HepG2 (cell line): ENCODE data around the gene MBD3. TPM values are rescaled to one million over a fixed set of nuclear protein-coding genes. Genes with fewer than 3 reads are reported as not detected.

Experiments used
- EP300 ChIP-seq, 3 experiments: sonication (generic) in 1 of 3; formaldehyde crosslinking in 1 of 3; IDR thresholded peaks; 2 replicates each; pipeline versions ENCODE4 v1.5.1 to v1.6.1; 2011 to 2020; ENCODE audit warnings: low read depth in 2 of 3, low read length in 2 of 3, borderline replicate concordance in 1 of 3, improper control_type of control experiment in 1 of 3, mild to moderate bottlenecking in 1 of 3, missing genetic modification reagents in 1 of 3, moderate library complexity in 1 of 3
- RFX5 ChIP-seq: IDR thresholded peaks from 2 replicates; pipeline ENCODE4 v1.6.1; 2011; ENCODE audit warnings: low read depth, low read length, improper control_type of control experiment
- TAF1 ChIP-seq: sonication (generic); formaldehyde crosslinking; IDR thresholded peaks from 2 replicates; pipeline ENCODE4 v1.4.0; 2020; ENCODE audit warnings: missing genetic modification reagents
- TMF1 ChIP-seq: sonication (generic); formaldehyde crosslinking; IDR thresholded peaks from 2 replicates; pipeline ENCODE4 v1.8.1; 2022; ENCODE audit warnings: low read depth, missing genetic modification reagents
- ZNF589 ChIP-seq: sonication (generic); formaldehyde crosslinking; conservative IDR thresholded peaks from 2 replicates; pipeline ENCODE4 v1.8.0; 2022; ENCODE audit warnings: mild to moderate bottlenecking, moderate library complexity, missing genetic modification reagents
- ZNF777 ChIP-seq: sonication (generic); formaldehyde crosslinking; IDR thresholded peaks from 2 replicates; pipeline ENCODE4 v1.4.0; 2020; ENCODE audit warnings: missing genetic modification reagents
- ZNF781 ChIP-seq: sonication (generic); formaldehyde crosslinking; IDR thresholded peaks from 2 replicates; pipeline ENCODE4 v1.5.1; 2020; ENCODE audit warnings: borderline replicate concordance, mild to moderate bottlenecking, missing genetic modification reagents; ENCODE audit errors: not compliant biosample characterization
- polyA plus RNA-seq, 8 experiments: library from polyadenylated mRNA; depleted of rRNA in 3 of 8; stranded (reverse) in 7 of 8; unstranded in 1 of 8; fragments of >200 nt; fragmentation: Illumina TruSeq in 4 of 8; extraction: Trizol in 4 of 8; gene quantifications; 2 replicates each; pipeline versions ENCODE4 v1.2.1 to v1.2.3, GENCODE V29; 2011 to 2016; ENCODE audit warnings: low read depth in 4 of 8, missing spikeins in 1 of 8, mixed read lengths in 1 of 8; ENCODE audit not compliant: insufficient read depth in 1 of 8
- total RNA-seq, 5 experiments: library from RNA; depleted of rRNA; stranded (reverse); fragments of >200 nt; fragmentation: Illumina TruSeq; extraction: Trizol; gene quantifications; 2 replicates each; pipeline ENCODE4 v1.2.3, GENCODE V29; 2016; ENCODE audit warnings: low read depth in 1 of 5
- TF ChIP-seq, protein P1 (sequence below): sonication (generic); formaldehyde crosslinking; IDR thresholded peaks from 2 replicates; pipeline ENCODE4 v1.8.1; 2023; ENCODE audit warnings: missing genetic modification reagents, inconsistent platforms, borderline replicate concordance
- TF ChIP-seq, protein P2 (sequence below): sonication (generic); formaldehyde crosslinking; IDR thresholded peaks from 2 replicates; pipeline ENCODE4 v1.8.1; 2023; ENCODE audit warnings: mild to moderate bottlenecking, moderate library complexity, missing genetic modification reagents
- TF ChIP-seq, protein P3 (sequence below): sonication (generic); formaldehyde crosslinking; IDR thresholded peaks from 2 replicates; pipeline ENCODE4 v1.4.0; 2020; ENCODE audit warnings: low read depth, missing genetic modification reagents
- TF ChIP-seq, protein P4 (sequence below), 2 experiments: sonication (generic) in 1 of 2; formaldehyde crosslinking in 1 of 2; IDR thresholded peaks; 2 replicates each; pipeline versions ENCODE4 v1.4.0 to v1.6.1; 2018 to 2020; ENCODE audit warnings: missing genetic modification reagents in 2 of 2, borderline replicate concordance in 1 of 2, low read depth in 1 of 2, mild to moderate bottlenecking in 1 of 2, missing biosample characterization in 1 of 2
- TF ChIP-seq, protein P5 (sequence below): sonication (generic); formaldehyde crosslinking; IDR thresholded peaks from 2 replicates; pipeline ENCODE4 v1.8.1; 2023; ENCODE audit warnings: missing genetic modification reagents, mild to moderate bottlenecking, borderline replicate concordance
- TF ChIP-seq, protein P6 (sequence below): sonication (generic); formaldehyde crosslinking; IDR thresholded peaks from 2 replicates; pipeline ENCODE4 v1.5.1; 2020; ENCODE audit warnings: mild to moderate bottlenecking, missing genetic modification reagents, moderate library complexity

MBD3 gene
- total and polyA plus RNA-seq, 2 of the 13 experiments (the other 11 are each of a cell fraction or from before 2014, with no cell fraction given): 21.2 to 76.9 TPM

DNA sequence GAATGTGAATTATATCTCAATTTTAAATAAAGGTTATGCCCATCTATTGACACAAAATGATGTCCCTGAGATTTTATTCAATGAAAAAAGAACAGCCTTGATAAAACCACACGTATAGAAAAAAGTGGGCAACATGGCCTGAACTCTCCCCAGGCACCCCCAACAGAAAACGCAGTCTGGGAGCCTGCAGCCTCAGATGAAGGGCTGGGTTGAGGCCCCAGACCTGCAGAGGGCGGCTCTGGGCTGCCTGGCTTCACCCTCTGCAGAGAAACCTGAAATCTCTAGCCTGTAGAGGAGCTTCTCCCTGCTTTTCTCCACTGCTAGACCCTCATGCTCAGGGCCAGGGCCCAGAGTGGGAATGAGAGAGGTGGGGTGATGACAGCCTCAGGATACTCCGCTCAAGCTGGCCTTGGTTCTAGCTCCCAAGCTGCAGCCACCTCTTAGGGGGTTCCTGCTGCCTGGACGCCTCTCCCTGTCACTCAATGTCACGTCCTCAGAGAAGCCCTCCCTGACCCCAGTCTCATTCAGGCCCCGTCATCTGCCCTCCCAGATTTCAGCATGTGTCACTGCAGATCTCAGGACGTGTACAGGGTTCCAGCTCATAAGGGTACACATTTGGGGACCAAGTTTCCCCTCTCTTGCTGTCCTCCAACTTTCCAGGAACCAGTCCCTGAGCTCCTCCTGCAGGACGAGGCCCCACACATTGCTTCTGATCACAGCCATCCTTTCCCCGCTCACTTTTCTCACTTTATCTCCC lies 1.8 kb downstream of the MBD3 start (continued):
- TF ChIP-seq, protein P1, sequence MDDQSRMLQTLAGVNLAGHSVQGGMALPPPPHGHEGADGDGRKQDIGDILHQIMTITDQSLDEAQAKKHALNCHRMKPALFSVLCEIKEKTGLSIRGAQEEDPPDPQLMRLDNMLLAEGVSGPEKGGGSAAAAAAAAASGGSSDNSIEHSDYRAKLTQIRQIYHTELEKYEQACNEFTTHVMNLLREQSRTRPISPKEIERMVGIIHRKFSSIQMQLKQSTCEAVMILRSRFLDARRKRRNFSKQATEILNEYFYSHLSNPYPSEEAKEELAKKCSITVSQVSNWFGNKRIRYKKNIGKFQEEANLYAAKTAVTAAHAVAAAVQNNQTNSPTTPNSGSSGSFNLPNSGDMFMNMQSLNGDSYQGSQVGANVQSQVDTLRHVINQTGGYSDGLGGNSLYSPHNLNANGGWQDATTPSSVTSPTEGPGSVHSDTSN (CRISPR knock-in tag): no peak
- TF ChIP-seq, protein P2, sequence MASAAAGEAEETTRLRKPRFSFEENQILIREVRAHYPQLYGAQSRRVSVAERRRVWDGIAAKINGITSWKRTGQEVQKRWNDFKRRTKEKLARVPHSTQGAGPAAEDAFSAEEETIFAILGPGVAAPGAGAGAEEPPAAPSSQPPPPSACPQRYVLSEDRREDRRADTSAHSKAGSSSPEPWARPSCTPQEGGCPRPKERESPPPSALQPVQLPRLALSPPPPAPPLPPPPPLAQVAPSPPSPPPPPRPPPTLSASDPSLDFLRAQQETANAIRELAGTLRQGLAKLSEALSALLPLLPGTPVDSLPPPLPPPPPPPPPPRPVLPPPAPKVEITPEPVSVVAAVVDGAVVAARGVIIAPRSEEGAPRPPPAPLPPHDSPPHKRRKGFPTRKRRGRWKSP: peak; percentile 36; the same call in 1 of the 2 replicates
- TF ChIP-seq, protein P3, sequence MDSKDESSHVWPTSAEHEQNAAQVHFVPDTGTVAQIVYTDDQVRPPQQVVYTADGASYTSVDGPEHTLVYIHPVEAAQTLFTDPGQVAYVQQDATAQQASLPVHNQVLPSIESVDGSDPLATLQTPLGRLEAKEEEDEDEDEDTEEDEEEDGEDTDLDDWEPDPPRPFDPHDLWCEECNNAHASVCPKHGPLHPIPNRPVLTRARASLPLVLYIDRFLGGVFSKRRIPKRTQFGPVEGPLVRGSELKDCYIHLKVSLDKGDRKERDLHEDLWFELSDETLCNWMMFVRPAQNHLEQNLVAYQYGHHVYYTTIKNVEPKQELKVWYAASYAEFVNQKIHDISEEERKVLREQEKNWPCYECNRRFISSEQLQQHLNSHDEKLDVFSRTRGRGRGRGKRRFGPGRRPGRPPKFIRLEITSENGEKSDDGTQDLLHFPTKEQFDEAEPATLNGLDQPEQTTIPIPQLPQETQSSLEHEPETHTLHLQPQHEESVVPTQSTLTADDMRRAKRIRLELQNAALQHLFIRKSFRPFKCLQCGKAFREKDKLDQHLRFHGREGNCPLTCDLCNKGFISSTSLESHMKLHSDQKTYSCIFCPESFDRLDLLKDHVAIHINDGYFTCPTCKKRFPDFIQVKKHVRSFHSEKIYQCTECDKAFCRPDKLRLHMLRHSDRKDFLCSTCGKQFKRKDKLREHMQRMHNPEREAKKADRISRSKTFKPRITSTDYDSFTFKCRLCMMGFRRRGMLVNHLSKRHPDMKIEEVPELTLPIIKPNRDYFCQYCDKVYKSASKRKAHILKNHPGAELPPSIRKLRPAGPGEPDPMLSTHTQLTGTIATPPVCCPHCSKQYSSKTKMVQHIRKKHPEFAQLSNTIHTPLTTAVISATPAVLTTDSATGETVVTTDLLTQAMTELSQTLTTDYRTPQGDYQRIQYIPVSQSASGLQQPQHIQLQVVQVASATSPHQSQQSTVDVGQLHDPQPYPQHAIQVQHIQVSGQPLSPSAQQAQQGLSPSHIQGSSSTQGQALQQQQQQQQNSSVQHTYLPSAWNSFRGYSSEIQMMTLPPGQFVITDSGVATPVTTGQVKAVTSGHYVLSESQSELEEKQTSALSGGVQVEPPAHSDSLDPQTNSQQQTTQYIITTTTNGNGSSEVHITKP (CRISPR knock-in tag): no peak
- TF ChIP-seq ZNF589 (no peak), RFX5 (no peak), ZNF777 (CRISPR knock-in tag) (no peak), ZNF781 (peak; percentile 89), TMF1 (CRISPR knock-in tag) (no peak), EP300 (IDR thresholded peaks at IDR 0.05; ENCODE audit: low read depth in 2 of 2, low read length in 2 of 2) (no peak), EP300 (CRISPR knock-in tag; IDR thresholded peaks at IDR 0.05; ENCODE audit: borderline replicate concordance) (no peak), TAF1 (CRISPR knock-in tag) (0 out of 2 replicates have a peak, but pooled peaks have one; percentile 6)
- TF ChIP-seq, protein P4, sequence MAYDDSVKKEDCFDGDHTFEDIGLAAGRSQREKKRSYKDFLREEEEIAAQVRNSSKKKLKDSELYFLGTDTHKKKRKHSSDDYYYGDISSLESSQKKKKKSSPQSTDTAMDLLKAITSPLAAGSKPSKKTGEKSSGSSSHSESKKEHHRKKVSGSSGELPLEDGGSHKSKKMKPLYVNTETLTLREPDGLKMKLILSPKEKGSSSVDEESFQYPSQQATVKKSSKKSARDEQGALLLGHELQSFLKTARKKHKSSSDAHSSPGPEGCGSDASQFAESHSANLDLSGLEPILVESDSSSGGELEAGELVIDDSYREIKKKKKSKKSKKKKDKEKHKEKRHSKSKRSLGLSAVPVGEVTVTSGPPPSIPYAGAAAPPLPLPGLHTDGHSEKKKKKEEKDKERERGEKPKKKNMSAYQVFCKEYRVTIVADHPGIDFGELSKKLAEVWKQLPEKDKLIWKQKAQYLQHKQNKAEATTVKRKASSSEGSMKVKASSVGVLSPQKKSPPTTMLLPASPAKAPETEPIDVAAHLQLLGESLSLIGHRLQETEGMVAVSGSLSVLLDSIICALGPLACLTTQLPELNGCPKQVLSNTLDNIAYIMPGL (CRISPR knock-in tag; IDR thresholded peaks at IDR 0.05; ENCODE audit: borderline replicate concordance in 1 of 2, low read depth in 1 of 2): peak in 1 of 2 experiments; percentile 7; a peak in 2 of 4 replicates
- TF ChIP-seq, protein P5, sequence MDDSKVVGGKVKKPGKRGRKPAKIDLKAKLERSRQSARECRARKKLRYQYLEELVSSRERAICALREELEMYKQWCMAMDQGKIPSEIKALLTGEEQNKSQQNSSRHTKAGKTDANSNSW (CRISPR knock-in tag): no peak
- TF ChIP-seq, protein P6, sequence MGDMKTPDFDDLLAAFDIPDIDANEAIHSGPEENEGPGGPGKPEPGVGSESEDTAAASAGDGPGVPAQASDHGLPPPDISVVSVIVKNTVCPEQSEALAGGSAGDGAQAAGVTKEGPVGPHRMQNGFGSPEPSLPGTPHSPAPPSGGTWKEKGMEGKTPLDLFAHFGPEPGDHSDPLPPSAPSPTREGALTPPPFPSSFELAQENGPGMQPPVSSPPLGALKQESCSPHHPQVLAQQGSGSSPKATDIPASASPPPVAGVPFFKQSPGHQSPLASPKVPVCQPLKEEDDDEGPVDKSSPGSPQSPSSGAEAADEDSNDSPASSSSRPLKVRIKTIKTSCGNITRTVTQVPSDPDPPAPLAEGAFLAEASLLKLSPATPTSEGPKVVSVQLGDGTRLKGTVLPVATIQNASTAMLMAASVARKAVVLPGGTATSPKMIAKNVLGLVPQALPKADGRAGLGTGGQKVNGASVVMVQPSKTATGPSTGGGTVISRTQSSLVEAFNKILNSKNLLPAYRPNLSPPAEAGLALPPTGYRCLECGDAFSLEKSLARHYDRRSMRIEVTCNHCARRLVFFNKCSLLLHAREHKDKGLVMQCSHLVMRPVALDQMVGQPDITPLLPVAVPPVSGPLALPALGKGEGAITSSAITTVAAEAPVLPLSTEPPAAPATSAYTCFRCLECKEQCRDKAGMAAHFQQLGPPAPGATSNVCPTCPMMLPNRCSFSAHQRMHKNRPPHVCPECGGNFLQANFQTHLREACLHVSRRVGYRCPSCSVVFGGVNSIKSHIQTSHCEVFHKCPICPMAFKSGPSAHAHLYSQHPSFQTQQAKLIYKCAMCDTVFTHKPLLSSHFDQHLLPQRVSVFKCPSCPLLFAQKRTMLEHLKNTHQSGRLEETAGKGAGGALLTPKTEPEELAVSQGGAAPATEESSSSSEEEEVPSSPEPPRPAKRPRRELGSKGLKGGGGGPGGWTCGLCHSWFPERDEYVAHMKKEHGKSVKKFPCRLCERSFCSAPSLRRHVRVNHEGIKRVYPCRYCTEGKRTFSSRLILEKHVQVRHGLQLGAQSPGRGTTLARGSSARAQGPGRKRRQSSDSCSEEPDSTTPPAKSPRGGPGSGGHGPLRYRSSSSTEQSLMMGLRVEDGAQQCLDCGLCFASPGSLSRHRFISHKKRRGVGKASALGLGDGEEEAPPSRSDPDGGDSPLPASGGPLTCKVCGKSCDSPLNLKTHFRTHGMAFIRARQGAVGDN (CRISPR knock-in tag): peak; percentile 42; the same call in 1 of the 2 replicates
